HG02571 (cell line): ENCODE results near the gene HOXB5.

Source experiments
- ATAC-seq: cut with Tn5 transposase; IDR thresholded peaks from one replicate; pipeline ENCODE4 v1.9.1; 2021; ENCODE audit warnings: mild to moderate bottlenecking, moderate library complexity; ENCODE audit not compliant: unreplicated experiment

HOXB5 gene

GRCh38 chr17:48551214-48551555 lies 42.4 kb downstream of the HOXB5 start:
- no peak for ATAC-seq

DNA sequence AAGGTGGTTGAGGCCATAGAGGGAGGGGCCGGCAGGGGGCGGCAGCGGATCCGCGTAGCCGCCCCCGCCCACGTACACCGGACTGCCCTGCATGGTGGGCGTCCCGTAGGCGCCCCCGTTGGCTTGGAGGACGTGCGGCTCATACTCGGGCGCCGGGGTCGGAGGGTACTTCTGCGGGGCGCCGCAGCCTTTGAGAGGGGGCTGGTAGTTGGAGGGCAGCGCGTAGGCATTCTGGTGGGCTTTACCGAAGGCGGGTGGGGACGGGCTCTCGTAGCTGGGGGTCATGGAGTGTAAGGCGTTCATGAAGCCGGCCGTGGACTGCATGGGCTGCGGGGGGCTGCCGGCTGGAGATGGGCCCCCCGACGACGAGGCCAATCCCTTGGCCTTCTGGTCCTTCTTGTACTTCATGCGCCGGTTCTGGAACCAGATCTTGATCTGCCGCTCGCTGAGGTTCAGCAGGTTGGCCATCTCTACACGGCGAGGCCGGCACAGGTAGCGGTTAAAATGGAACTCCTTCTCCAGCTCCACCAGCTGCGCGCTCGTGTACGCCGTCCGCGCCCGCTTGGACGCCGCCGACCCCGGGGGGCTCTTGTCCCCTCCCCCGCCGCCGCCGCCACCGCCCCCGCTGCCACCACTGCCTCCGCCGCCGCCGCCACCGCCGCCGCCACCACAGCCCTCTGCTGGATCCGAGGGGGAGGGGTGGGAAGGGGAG lies 42.9 kb downstream of the HOXB5 start:
- no peak for ATAC-seq

DNA sequence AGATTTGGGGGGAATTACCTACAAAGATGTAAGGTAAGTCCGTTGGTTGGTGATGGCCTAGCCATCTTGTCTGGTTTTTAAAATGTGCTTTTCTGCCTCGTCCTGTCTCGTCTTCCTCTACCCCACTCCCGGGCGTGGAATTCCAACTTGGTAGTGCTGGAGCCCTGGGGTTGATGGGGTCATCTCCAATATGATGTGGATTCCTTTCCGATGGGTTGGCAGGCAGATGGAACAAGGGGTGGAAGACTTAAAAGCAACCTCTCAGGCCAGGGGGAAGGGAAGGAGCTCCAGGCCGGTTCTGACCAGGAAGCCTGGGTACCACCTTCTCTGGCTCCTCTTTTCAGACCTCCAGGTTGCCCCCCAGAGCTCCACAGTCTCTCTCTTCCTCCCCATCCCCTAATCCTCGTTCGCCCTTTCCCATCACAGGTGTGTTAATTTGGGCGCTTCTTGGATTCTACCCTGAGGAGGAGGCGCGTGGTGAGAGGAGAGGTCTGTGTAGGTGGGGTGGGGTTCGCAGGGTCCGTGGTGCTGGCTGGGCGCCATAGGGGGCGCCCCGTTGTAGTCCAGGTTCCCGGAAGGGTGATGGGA lies 43.6 kb downstream of the HOXB5 start:
- no peak for ATAC-seq

GRCh38 chr17:48549281-48549630 lies 44.3 kb downstream of the HOXB5 start:
- no peak for ATAC-seq

DNA sequence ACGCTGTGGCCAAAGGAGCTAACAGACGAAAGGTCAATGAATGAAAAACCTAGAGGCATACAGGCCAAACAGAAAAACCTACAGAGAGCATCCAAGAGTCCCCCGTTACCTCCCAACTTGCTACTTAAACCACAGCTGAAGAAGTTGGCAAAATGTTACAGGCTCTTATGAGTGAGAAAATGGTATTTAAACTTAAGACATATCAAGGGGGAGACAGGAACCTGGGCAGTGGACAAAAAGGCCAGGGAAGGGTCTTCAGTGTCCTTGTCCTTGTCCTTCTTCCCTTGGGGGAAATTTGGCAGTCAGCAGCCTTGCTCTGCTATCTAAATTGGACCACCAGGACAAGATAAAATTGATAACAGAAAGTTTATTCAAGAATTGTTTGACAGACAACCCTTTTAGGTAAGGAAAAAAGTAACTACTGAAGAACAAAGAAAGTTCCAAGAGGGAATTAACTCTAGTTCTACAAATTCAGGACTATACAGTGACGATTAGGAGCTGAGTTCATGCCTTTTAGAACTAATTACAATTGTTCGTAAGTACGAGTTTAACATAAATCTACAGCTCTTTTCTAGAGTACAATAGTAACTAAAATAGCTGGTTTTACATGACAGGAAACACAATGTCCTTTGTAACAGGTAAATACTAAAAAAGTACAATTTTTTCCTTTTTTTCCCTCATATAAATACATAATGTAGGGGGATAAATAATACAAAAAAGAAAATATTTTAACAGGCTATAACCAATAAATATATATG lies 44.9 kb downstream of the HOXB5 start:
- ATAC-seq, result no peak

GRCh38 chr17:48547808-48548522 lies 45.6 kb downstream of the HOXB5 start:
- ATAC-seq, result no peak

GRCh38 chr17:48546924-48547807 lies 46.4 kb downstream of the HOXB5 start:
- ATAC-seq, result no peak

DNA sequence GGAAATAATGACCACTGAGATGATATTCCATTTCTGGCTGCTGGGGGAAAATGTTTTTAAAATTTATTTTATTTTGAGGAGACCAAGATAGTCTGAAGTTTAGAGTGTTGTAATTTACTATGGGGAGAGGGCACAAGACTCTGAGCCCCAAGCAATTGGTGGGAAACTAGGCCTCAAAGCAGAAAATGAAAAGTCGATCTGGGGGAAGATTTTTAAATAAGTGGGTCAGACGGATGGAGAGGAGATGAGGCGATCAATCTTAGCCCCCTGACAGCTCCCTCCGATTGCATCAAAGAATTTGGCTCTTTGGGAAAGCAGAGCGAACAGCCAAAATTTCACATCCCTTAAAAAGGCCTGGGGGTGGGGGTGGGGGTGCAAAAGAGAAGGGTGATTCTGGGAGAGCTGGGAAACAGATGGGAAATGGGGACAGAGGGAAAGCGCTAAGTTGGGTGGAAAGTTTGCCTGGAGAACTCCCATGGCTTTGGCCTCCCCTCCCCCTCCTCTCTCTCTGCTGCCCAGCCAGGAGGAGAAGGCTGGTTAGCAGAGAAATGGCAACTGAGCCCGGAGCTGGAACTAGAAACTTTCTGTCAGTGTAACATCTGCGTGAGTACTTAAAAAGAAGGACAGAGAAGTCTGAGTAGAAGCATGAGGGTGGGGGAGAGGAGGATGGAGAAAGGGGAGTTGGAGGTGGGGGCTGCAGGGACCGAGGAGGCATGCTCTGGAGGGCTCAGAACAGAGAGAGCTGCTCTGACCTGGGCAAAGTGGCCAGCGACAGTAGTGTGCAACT lies 47.2 kb downstream of the HOXB5 start:
- ATAC-seq, result no peak

DNA sequence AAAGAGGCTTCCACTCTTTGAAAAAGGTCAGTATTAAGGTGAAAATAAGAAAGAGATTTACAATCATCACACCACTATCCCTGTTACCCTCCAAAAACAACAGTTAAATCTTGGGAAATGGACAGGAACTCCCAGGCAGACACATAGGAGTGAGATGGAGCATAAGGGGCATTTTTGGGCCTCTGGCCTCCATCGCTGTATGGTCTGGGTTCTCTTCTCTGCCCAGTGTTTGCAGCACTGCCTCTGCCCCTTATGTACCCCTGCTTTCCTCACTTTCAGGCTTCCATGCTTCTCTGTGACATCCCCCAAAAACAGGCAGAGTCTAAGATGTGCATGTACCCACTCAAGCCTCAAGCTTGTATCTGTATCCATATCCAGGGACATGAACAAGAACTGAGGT lies 48.0 kb downstream of the HOXB5 start:
- ATAC-seq, result no peak

GRCh38 chr17:48545022-48545375 lies 48.6 kb downstream of the HOXB5 start, which contains the start of gene HOXB2:
Gene HOXB2, minus strand, starts transcription at chr17:48545109. Its CDS starts 198 bp downstream, at chr17:48544911.
- ATAC-seq, result no peak

- no peak for ATAC-seq
Observed at GRCh38 chr17:48544349-48545021, 49.1 kb downstream of the HOXB5 start.

GRCh38 chr17:48543854-48544348 lies 49.7 kb downstream of the HOXB5 start:
- no peak for ATAC-seq

- ATAC-seq, result no peak
Observed at GRCh38 chr17:48543107-48543853, 50.3 kb downstream of the HOXB5 start.

DNA sequence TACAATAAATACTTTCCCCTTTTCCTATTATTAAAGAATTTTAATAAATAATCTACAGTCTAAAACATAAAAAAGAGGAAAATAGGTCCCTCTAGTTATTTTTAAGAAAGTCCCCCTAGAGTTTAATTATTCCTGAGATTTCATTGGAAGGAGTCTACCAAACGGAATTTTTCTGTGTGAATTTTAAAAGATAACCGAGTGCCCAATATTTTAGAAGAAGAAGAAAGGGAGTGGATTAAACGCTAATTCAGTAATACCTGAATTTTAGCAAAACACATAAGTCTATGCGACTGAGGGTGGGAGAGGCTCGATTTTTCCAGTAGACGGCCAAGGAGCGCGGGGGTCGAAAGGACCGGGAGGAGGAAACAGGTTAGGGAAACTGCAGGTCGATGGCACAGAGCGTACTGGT lies 50.9 kb downstream of the HOXB5 start:
- no peak for ATAC-seq

- no peak for ATAC-seq
Observed at GRCh38 chr17:48542114-48542656, 51.4 kb downstream of the HOXB5 start.

- no peak for ATAC-seq
Observed at GRCh38 chr17:48541577-48542113, 51.9 kb downstream of the HOXB5 start.
